HG03558 (cell line): ENCODE results near the gene CHGA.

Experiments used
- ATAC-seq: cut with Tn5 transposase; IDR thresholded peaks from one replicate; pipeline ENCODE4 v1.9.1; 2021; ENCODE audit warnings: moderate number of reproducible peaks; ENCODE audit not compliant: unreplicated experiment; ENCODE audit errors: extremely low read depth

Gene CHGA

DNA sequence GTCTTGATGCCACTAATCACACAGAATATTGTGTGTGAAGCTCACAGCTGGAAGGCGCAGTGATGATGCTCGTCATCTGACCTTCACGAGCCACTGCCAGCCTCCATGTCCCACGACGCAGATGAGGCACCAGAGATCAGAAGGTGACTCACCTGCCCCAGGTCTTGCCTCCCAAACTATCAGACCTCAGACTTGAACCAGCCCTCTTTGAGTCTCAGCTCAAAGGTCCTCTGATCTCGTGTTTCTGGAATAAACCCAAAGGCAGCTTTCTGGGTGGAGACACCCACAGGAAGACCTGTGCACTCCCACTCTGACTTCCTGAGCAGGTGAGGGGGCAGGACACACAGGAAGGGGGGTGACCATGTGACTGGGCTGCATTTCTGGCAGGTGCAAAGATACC is 19.6 kb upstream of the CHGA start:
- ATAC-seq, result no peak

DNA sequence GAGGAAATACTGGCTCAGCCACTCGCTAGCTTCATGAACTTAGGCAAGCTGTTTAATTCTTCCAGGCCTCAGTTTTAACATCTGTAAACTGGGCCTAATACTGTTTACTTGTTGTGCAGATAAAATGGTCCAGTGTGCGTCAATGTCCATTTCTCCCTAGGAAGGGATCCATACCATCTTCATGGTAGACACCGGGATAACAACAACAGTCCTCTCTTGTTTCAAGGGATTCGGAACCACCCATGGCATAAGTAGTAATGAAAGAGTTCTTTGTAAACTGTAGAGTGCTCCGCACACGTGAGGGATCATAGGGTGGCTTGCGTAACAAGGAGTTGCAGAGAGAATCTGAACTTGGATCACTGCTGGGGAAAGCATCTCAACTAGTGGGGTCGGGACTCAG is 17.3 kb upstream of the CHGA start:
- no peak for ATAC-seq

DNA sequence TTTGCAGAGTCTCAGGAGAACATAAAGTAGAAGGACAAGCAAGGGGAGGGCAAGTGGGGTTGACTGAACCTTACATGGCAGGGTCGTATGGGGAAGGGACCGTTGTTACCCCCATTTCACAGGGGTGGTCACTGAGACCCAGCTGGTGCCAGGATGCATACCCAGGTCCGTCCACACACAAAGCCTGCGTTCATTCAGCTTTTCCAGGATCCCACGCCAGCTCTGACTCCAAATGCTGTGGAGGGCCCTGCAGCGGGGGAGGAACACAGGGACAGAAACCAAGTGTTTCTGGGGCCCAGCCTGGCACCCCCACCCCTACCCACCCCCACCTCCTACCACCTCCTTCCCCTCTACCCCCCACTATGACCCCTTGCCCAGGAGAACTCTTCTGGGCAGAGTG is 16.5 kb upstream of the CHGA start:
- no peak for ATAC-seq

DNA sequence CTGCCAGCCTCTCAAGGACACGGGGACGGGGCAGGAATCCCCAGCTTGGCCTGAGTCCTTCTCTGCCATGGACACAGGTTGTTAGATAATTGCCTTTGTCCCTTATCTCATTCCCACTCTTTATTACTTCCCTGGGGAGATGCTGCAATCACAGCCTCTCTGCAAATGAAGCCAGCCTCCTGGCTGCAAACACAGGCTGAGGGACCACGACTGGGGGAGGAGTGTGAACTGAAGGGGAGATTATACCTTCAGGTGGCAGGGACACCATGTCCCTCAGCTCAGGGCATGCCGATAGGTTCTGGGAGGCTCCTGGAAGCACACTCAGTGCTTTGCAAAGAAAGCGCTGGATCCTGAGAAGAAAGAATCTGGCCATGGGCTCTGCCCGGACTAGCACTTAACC is 16.1 kb upstream of the CHGA start:
- no peak for ATAC-seq

DNA sequence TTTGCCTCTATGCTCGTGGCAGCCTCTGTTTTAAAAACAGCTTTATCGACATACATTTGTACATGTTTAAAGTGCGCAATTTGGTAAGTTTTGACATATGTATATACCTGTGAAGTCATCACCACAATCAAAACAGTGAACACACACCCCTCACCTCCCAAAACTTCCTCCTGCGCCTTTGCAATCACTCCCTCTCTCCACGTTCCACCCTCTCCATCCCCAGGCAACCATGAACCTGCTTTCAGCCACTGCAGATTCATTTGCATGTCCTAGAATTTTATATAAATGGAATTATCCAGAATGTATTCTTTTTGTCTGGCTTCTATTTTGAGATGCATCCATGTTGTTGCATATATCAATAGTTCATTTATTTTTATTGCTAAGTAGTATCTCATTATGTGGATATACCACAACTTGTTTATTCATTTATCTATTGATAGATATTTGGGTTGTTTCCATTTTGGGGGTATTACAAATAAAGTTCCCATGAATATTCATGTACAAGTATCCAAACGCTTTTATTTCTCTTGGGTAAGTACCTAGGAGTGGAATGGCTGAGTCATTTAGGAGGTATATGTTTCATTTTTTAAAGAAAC is 15.5 kb upstream of the CHGA start:
- no peak for ATAC-seq

DNA sequence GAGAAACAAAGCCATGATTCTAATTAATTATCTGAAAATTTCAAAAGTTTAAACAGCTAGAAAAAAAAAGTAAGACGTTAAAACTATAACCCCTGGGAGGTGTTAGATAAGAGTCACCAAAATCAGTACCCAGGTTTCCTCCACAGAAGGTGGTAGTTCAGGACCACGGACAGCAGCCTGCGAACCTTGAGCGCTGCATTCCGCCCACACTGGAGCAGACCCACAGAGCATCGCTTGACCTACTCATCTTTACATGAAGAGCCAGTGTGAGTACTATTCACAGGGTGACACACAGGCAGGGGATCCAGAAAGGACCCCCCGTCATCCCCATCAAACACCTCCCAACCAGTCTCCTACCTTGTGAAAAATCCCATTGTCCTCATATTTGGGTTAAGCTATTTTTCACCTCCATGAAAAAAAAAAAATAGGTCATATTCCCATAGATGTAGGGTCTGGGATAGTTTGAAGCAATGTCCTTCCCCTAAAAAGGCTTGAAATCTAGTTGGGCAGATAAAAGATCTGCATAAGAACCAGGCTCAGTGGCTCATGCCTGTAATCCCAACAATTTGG is 8.8 kb upstream of the CHGA start:
- no peak for ATAC-seq

DNA sequence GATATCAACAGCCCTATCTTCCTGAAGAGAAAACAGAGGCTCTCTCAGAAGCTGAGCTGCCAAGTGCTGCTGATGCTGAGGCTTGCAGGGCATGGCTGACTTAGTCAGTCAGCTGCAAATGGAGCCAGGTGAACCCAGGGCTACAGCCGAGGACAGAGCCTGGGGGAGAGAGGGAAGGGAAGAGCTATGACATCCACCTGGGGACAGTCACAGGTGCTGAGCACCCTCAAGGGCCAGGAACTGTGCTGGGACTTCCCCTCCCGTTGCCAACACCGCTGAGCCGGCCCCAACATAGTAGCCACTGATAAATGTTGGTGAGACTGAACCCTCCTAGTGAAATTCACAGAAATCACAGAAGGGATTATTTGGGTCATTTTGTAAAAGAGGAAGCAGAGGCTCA is 6.7 kb upstream of the CHGA start:
- ATAC-seq, result no peak

DNA sequence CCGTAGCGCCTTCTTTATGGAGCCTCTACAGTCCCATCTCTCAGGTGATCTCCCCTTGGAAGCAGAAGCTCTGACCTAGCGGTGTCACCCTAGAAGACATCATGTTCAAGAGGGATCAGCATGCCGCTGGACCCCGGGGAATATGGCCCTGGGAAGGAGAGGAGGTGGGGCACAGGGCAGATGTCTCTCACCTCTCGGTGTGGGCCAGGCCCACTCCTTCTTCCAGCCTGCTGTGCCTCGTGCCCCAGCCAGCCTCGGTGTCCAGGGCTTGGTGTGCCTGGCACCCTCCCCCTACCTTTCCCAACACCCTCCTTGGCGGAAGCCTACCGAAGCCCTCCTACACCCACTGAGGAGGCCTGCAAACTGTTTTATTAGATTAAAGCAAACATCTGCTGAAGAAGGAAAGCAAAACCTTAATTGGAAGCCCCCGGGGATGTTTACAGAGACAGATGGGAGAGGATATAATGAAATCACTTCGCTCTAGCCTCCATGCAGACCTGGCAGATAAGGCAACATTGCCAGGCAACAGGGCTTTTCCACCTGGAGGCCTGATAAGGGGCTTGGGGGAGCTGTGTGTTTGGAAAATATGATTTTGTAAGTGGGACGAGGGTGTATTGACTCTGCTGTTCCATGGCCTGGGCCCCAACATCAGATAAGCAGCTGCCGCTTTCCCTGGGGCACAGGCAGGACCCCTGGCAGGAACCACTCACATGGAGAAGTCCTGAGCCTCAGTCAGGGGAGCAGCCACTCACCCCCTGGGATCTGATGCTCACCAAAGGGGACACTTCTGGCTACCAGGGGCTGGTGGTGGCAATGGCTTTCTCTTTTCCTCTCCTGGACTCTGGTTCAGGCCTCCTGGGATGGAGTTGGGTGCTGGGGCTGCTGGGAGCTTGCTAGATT is 5.7 kb upstream of the CHGA start:
- no peak for ATAC-seq

DNA sequence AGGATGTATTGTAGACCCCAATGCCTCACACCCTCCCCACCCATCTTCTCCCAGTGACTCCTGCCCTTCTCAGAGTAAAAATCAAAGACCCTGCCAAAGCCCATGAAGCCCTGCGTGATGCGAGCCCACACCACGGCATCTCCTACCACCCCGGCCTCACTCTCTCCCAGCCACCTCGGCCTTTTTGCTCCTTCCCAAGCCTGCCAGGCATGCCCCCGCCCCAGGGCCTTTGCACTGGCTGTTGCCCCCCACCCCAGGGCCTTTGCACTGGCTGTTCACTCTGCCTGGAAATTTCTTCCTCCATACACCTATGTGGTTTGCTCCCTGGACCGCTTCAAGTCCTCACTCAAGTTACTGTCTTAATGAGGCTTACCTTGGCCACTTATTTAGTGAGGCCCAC is 5.0 kb upstream of the CHGA start:
- no peak for ATAC-seq

DNA sequence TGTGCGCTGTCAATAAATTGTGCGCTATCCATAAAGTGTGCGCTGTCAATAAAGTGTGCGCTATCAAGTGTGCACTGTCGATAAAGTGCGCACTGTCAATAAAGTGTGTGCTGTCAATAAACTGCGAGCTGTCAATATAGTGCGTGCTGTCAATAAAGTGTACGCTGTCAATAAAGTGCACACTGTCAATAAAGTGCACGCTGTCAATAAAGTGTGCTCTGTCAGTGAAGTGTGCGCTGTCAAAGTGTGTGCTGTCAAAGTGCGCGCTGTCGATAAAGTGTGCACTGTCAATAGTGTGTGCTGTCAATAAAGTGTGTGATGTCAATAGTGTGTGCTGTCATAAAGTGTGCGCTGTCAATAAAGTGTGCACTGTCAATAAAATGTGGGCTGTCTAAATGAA is 2.9 kb upstream of the CHGA start:
- no peak for ATAC-seq

DNA sequence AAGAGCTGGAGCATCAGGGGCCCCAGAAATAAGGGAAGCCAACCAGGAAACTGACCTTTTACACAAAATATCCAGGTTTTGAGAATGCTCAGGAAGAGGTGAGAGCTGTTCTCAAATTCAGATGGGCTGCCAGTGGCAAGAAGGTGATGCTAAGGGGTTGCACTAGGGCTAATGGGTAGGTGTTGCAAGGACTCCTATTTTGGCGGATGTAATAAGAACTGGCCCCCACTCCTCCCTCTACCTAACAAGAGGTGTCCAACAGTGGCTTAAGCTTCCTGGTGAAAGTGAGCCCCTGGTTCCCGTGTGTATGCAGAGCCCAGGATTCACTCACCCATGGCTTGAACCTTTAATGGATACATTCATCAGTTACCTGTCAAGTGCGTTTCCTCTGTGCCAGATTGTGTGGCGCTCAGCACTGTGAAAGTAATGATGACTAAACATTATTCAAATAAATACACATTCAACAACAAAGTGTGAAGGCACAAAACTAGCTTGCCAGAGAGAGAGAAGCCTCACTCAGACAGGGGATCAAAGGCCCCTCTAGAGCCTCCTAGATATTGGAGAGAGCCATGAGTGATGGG is 705 bp upstream of the CHGA start:
- ATAC-seq, result no peak

DNA sequence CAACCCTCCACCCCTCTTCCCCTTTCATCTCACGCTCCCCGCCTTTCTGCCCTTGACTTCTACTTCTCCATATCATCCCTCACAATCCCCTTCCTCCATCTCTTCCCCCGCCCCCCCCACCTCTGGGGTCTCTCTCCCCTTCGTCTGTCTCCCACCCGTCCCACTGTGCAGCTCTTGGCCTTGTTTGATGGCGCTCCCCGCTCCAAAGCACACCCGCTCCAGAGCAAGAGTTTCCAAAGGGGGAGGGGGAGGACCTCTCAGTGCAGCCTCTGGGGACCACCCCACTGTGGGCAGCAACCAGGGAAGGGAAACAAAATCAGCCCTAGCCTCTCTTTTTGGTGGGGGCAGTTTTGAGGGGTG is 774 bp downstream of the CHGA start:
- no peak for ATAC-seq

DNA sequence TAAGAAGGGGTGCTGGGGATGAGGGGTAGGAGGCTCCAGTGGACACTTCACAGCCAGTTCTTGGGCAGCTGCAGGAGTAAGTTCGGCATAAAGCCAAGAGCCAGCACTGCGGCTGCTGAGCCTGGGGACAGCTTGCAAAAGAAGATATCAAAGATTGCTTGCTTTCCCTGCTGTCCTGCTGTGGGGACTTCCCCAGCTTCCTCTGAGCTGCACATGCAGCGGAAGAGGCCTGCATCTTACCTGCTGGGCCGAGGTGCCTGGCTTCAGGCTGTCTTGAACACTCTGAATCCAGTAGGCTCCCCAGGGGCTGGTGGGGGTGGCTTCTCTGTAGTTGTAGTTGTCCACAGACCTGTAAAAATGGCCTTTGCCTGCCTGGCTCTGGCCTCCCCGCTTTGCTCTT is 1.3 kb downstream of the CHGA start:
- no peak for ATAC-seq

DNA sequence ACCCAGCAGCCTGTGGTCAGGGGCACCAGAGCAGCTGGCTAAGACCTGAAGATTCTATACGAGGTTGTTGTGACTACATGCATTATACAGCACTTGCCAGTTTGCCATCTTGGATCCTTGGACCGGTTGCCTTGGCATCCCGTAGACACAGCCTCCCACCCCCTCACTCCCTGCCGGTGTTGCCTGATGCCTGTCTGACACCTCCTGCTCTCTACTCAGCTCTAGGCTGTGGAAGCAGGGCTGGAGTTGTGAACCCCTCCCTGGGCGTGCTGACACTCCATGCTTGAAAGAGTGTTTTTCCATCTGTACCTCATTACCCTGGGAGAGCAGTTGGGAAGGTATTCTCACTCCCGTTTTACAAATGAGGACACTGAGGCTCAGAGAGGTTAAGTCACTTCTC is 2.5 kb downstream of the CHGA start:
- no peak for ATAC-seq

DNA sequence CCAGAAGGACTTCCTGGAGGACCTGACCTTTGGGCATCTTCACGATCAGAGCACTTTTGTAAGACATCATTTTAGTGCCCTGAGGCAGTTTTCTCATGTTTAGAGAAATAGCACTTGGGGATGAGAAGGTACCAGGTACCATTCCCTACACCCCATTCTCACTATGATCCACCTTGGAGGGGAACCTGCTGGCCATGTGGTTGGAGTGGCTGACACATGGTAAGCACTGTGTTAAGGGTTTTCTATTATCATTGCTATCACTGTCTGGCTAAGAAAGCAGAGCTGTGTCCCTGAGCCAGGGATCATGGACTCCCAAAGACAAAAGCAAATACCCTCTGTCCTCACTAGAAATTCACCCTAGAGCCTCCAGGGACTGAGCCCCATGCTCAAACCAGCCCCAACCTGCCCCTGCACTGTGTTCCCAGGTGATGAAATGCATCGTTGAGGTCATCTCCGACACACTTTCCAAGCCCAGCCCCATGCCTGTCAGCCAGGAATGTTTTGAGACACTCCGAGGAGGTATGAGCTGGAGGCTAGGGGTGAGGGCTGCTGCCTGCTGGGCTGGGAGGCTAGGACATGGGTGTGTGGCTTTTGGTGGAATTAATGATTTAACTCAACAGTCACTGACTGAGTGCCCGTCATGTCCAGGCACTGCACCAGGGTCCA is 3.4 kb downstream of the CHGA start:
- no peak for ATAC-seq

DNA sequence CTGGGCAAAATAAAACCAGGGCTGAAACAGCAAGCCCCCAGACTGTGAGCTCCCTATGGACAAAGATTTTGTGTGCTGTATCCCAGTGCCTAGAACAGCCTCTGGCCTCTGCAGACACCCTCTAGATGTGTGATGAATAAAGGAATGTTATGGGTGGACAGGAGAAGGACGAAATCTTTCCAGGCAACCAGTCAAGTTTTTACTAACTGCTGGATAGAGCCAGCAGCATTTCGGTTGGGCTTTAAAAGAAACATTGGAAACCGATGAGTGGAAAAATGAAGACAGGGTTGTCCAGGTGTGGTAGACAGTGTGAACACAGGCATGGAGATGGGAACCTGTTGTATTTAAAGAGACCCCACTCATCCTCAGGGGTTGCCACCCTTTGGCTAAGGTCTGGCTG is 4.0 kb downstream of the CHGA start:
- ATAC-seq, result no peak

DNA sequence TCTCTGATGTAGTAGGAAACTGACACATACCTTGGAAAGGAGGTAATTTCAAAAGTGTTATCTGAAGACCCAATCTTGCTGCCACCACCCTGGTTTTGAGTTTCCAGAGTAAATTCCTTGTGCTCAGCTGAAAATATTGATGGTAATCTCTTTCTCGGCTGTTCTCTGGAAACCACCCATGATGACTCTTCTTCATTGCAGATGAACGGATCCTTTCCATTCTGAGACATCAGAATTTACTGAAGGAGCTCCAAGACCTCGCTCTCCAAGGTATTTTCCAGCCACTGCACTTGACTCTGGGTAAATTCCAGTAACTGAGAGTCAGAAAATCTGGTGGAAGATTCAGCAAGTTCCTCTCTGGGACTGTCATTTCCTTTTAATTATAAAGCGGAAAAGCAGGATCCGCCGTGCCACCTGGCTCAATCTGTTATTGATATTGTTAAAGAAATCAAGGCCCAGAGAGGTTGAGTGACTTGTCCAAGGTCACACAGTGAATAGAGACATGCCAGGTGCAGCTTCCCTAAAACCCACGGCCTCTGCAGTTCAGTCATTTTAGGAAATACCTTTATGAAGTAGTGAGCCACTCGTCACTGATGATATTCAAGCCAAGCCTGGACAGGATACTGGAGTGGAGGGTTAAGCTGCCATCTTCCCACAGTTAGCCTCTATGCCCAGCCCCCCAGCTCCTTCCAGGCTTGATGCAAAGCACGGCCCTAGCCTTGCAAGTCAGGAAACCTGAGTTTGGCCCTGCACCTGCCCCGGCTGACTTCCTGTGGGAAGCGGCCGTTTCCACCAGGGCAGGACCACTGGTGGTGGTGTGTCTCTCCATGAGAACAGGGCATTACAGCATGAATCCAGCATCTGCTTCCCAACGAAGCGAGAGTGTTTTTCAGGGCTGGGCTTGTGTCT is 4.7 kb downstream of the CHGA start:
- ATAC-seq, result no peak

DNA sequence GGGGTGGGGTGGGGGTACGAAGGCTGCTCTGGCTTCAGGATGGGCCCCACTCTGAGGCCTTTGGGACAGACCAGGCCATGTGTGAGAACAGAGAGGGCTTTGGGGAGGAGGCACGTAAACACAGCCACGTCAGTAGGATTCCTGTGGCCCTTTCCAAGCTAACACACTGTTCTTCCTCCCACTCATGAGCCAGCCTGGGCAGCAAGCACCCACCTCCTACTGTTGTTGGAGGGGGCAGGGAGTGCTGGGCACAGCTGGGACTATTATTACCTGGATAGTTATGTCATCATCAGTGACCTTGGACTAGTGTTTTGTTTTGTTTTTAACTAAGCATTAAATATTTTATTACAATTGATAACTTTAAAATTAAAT is 5.3 kb downstream of the CHGA start:
- ATAC-seq, result no peak

DNA sequence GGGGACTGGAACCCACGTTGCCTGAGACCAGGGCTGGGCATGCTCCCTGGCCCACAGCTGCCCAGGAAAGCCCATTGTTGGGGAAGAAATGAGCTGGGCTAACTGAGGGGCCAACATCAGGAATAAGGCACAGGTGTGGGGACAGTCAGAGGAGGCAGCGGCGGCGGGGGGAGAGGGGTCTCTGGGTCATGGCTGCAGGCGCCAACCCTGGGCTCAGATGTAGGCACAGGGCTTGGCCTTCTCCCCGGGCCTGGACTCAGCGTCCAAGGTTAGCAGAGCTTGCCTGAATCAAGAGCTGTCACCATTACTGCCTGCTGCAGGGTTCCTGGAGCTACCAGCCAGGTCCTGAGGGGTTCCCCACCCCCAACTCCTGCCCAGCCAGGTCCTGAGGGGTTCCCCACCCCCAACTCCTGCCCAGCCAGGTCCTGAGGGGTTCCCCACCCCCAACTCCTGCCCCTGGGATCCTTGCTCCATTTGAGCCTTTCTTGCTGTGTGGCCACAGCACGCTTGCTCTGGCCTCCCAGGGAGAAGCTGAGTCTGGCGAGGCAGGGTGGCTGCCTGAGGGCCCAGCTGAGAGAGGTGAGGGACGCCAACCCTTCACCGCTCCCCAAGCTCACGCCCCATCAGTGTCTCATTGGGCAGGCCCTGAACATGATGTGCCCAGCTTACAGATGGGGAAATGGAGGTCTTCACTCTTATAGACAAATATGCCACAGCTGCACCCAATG is 6.2 kb downstream of the CHGA start:
- no peak for ATAC-seq
